GM12801 (cell line): ENCODE results near the gene PKD2L1.

Experiments used
- TF ChIP-seq, protein P1 (sequence below): IDR thresholded peaks from one replicate; pipeline ENCODE4 v1.5.1; 2011; ENCODE audit warnings: control low read depth; ENCODE audit not compliant: insufficient read length; ENCODE audit errors: extremely low read depth

Gene PKD2L1

DNA sequence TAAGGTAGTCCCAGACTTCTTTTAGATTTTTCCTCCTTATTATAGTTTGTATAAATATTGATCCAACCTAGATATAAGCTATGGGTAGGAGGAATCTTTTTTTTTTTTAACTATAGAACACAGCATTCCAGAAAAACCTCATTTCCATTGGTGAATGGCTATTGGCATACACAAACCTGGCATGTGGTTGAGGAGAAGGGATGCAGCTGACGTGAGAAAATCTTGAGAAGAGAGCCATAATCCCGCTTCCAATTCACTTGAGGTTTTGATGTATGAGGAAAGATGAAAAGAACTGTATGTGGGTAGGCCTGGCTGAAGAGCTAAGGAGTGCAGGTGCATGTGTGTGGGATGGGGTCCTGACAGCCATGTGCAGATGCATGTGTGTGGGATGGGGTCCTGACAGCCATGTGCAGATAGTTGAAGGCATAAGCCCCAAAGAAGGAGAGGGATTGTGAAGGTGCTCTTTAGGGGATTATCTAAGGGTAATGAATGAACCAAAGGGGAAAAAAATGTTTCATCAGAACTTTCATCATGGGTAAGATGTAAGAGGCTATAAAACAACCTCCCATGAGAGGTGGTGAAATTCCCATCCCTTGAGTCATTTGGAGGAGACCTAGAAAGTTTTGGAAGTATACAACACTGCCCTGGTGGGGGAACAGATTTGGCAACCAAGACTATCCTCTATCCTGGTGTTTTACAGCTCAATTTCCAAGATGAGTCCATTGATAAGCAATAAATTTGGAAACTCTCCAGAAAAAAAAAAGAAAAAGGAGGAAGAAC is 3.8 kb upstream of the PKD2L1 start:
- TF ChIP-seq, protein P1, sequence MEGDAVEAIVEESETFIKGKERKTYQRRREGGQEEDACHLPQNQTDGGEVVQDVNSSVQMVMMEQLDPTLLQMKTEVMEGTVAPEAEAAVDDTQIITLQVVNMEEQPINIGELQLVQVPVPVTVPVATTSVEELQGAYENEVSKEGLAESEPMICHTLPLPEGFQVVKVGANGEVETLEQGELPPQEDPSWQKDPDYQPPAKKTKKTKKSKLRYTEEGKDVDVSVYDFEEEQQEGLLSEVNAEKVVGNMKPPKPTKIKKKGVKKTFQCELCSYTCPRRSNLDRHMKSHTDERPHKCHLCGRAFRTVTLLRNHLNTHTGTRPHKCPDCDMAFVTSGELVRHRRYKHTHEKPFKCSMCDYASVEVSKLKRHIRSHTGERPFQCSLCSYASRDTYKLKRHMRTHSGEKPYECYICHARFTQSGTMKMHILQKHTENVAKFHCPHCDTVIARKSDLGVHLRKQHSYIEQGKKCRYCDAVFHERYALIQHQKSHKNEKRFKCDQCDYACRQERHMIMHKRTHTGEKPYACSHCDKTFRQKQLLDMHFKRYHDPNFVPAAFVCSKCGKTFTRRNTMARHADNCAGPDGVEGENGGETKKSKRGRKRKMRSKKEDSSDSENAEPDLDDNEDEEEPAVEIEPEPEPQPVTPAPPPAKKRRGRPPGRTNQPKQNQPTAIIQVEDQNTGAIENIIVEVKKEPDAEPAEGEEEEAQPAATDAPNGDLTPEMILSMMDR = no peak

GRCh38 chr10:100333106-100333505 is 3.1 kb upstream of the PKD2L1 start:
- TF ChIP-seq, protein P1 = no peak

GRCh38 chr10:100328198-100328597 is 1.8 kb downstream of the PKD2L1 start:
- TF ChIP-seq, protein P1 = no peak

DNA sequence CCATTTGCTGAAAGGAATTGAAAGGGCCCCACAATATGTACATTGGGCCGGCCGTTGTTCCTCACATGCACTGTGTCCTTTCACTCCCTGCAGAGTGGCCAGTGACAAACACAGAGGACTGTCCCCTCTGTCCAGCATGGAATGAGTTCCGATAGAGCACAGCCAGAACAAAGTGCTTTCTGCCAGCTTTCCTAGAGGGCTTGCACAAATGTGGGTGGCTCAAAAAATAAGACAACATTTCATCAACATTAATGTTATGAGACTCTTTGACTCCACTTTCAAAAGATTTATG is 2.4 kb downstream of the PKD2L1 start:
- TF ChIP-seq, protein P1 = no peak

- TF ChIP-seq, protein P1 = no peak
Observed at GRCh38 chr10:100327007-100327717, 2.9 kb downstream of the PKD2L1 start.

- TF ChIP-seq, protein P1 = no peak
Observed at GRCh38 chr10:100325158-100325557, 4.9 kb downstream of the PKD2L1 start.

GRCh38 chr10:100319707-100320402 is 10.2 kb downstream of the PKD2L1 start:
- TF ChIP-seq, protein P1 = no peak
